Liver (tissue), 9 donors: ENCODE measurements around the gene NDUFS2. TPM values are rescaled to one million over a fixed set of nuclear protein-coding genes. Genes with fewer than 3 reads are reported as not detected.

Experiments used
- DNase-seq: peaks from one replicate; pipeline ENCODE4 v3.0.0-alpha.2; 2017; ENCODE audit warnings: low spot score
- H3K27ac ChIP-seq, 2 donors: one replicate each; pipeline ENCODE4 v1.7.0; 2013; ENCODE audit warnings: inconsistent platforms in 2 of 2, low read length in 2 of 2, control low read depth in 1 of 2, low read depth in 1 of 2, mild to moderate bottlenecking in 1 of 2
- H3K27me3 ChIP-seq, 4 donors: one replicate each; pipeline versions ENCODE4 v1.6.1 to v1.7.0; 2013; ENCODE audit warnings: low read length in 3 of 4, inconsistent platforms in 1 of 4, mild to moderate bottlenecking in 1 of 4, moderate library complexity in 1 of 4; ENCODE audit not compliant: control insufficient read depth in 4 of 4, insufficient read depth in 4 of 4
- H3K36me3 ChIP-seq, 4 donors: one replicate each; pipeline versions ENCODE4 v1.6.1 to v1.7.0; 2013; ENCODE audit warnings: low read length in 3 of 4, mild to moderate bottlenecking in 3 of 4, low read depth in 1 of 4, moderate library complexity in 1 of 4; ENCODE audit not compliant: control insufficient read depth in 4 of 4, insufficient read depth in 3 of 4
- H3K4me1 ChIP-seq, 4 donors: one replicate each; pipeline versions ENCODE4 v1.6.1 to v1.7.0; 2013; ENCODE audit warnings: low read length in 3 of 4, mild to moderate bottlenecking in 3 of 4, moderate library complexity in 1 of 4; ENCODE audit not compliant: control insufficient read depth in 4 of 4, insufficient read depth in 4 of 4
- H3K4me3 ChIP-seq, 3 donors: one replicate each; pipeline versions ENCODE4 v1.6.1 to v1.7.0; 2013; ENCODE audit warnings: low read length in 3 of 3, control low read depth in 1 of 3, low read depth in 1 of 3, mild to moderate bottlenecking in 1 of 3
- H3K9ac ChIP-seq, 2 donors: one replicate each; pipeline ENCODE4 v1.7.0; 2013; ENCODE audit warnings: low read length in 2 of 2, mild to moderate bottlenecking in 2 of 2, moderate library complexity in 2 of 2, control low read depth in 1 of 2, low read depth in 1 of 2
- H3K9me3 ChIP-seq, 4 donors: one replicate each; pipeline versions ENCODE4 v1.6.1 to v1.7.0; 2013; ENCODE audit warnings: low read length in 3 of 4; ENCODE audit not compliant: control insufficient read depth in 4 of 4
- ATF3 ChIP-seq: IDR thresholded peaks from 2 replicates; pipeline ENCODE4 v1.6.1; 2016; ENCODE audit warnings: antibody characterized with exemption
- CTCF ChIP-seq: fragments of 150-350 bp; IDR thresholded peaks from 2 replicates; pipeline ENCODE4 v1.5.1; 2017; ENCODE audit warnings: improper control_type of control experiment, low read depth, low read length; ENCODE audit not compliant: missing input control
- EGR1 ChIP-seq, 2 donors: IDR thresholded peaks; 2 replicates each; pipeline ENCODE4 v1.6.1; 2016 to 2018; ENCODE audit warnings: antibody characterized with exemption in 2 of 2, low read depth in 2 of 2
- FOXA1 ChIP-seq: IDR thresholded peaks from 2 replicates; pipeline ENCODE4 v1.6.1; 2016; ENCODE audit warnings: antibody characterized with exemption
- FOXA2 ChIP-seq: IDR thresholded peaks from 2 replicates; pipeline ENCODE4 v1.6.1; 2016; ENCODE audit warnings: antibody characterized with exemption
- GABPA ChIP-seq, 2 donors: IDR thresholded peaks in 1 of 2; conservative IDR thresholded peaks in 1 of 2; 2 replicates each; pipeline ENCODE4 v1.6.1; 2016; ENCODE audit warnings: antibody characterized with exemption in 2 of 2, mild to moderate bottlenecking in 1 of 2, moderate library complexity in 1 of 2
- HNF4A ChIP-seq, 2 donors: conservative IDR thresholded peaks; 2 replicates each; pipeline ENCODE4 v1.6.1; 2016; ENCODE audit warnings: antibody characterized with exemption in 2 of 2, mild to moderate bottlenecking in 2 of 2
- HNF4G ChIP-seq: IDR thresholded peaks from 2 replicates; pipeline ENCODE4 v1.6.1; 2016; ENCODE audit warnings: antibody characterized with exemption
- JUND ChIP-seq, 2 donors: IDR thresholded peaks; 2 replicates each; pipeline ENCODE4 v1.6.1; 2016; ENCODE audit warnings: antibody characterized with exemption in 2 of 2
- MAX ChIP-seq: IDR thresholded peaks from 2 replicates; pipeline ENCODE4 v1.6.1; 2016; ENCODE audit warnings: antibody characterized with exemption
- NR2F2 ChIP-seq: IDR thresholded peaks from 2 replicates; pipeline ENCODE4 v1.6.1; 2016; ENCODE audit warnings: antibody characterized with exemption
- RAD21 ChIP-seq, 2 donors: IDR thresholded peaks; 2 replicates each; pipeline ENCODE4 v1.6.1; 2016; ENCODE audit warnings: antibody characterized with exemption in 2 of 2, mild to moderate bottlenecking in 2 of 2
- REST ChIP-seq: IDR thresholded peaks from 2 replicates; pipeline ENCODE4 v1.6.1; 2016; ENCODE audit warnings: antibody characterized with exemption, mild to moderate bottlenecking
- RXRA ChIP-seq, 2 donors: IDR thresholded peaks; 2 replicates each; pipeline ENCODE4 v1.6.1; 2017 to 2018; ENCODE audit warnings: antibody characterized with exemption in 2 of 2, mild to moderate bottlenecking in 1 of 2
- SP1 ChIP-seq: IDR thresholded peaks from 2 replicates; pipeline ENCODE4 v1.6.1; 2018; ENCODE audit warnings: antibody characterized with exemption, mild to moderate bottlenecking
- TAF1 ChIP-seq: conservative IDR thresholded peaks from 2 replicates; pipeline ENCODE4 v1.6.1; 2016; ENCODE audit warnings: antibody characterized with exemption, mild to moderate bottlenecking
- YY1 ChIP-seq: IDR thresholded peaks from 2 replicates; pipeline ENCODE4 v1.6.1; 2016; ENCODE audit warnings: antibody characterized with exemption, mild to moderate bottlenecking
- ZBTB33 ChIP-seq: IDR thresholded peaks from 2 replicates; pipeline ENCODE4 v1.6.1; 2016; ENCODE audit warnings: antibody characterized with exemption
- WGBS: extraction: QIAGEN DNeasy Blood & Tissue Kit; methylation state at CpG from one replicate; pipeline ENCODE4 v1.1.7; 2013; 5-methylcytosine and 5-hydroxymethylcytosine counted together
- polyA plus RNA-seq, 2 donors: library from polyadenylated mRNA; stranded (reverse) in 1 of 2; unstranded in 1 of 2; fragments of 200-250 nt in 1 of 2; fragments of >200 nt in 1 of 2; fragmentation: Nextera tagmentation in 1 of 2; extraction: Ambion mirVana in 1 of 2; gene quantifications; one replicate each; pipeline versions ENCODE4 v1.2.1 to v1.2.3, GENCODE V29; 2013 to 2015
- total RNA-seq, 2 donors: library from RNA; depleted of rRNA; stranded (reverse); fragments of >200 nt; gene quantifications; one replicate each; pipeline ENCODE4 v1.2.3, GENCODE V29; 2014
- donor health status: healthy.
- donor health status: healthy.
- donor health status: healthy.
- donor health status: healthy.
- donor health status: healthy.

Gene NDUFS2
- total and polyA plus RNA-seq, 4 donors: 93.3 to 167 (median 120) TPM

DNA sequence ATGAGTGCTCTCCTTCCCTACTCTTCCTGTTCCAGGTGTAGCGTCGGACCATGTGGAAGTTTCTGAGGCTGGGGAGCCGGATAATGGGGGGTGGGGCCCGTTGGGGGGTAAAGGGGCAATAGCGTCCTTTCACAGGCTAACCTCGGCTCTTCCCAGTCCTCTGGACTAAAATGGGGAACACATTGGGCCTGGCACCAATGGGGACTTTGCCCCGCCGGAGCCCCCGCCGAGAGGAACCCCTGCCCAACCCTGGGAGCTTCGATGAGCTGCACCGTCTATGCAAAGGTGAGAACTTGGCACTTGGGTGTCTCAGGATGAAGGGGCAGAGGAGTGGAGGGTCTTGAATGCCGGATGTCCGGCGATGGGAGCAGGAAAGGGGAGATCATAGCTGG is 24.1 kb downstream of the NDUFS2 start:
- no peak for DNase-seq
- no peaks in the 10 kb centered on the region for H3K27me3 ChIP-seq
- H3K36me3 ChIP-seq: peaks cover 4 to 23% (median 18%) of the 10 kb centered on the region in 4 donors
- TF ChIP-seq EGR1 (IDR thresholded peaks at IDR 0.05; ENCODE audit: low read depth in 2 of 2) (no peak), SP1 (no peak), MAX (no peak), RAD21 (IDR thresholded peaks at IDR 0.05) (no peak), TAF1 (no peak), JUND (IDR thresholded peaks at IDR 0.05) (no peak), NR2F2 (no peak), FOXA2 (no peak)
- peaks cover 0 to 51% (median 25%) of the 10 kb centered on the region in 4 donors for H3K4me1 ChIP-seq
- H3K27ac ChIP-seq: peak overlapping the region; percentile 86 to 87
- H3K9me3 ChIP-seq: no peaks in the 10 kb centered on the region
- WGBS: 3% methylated on average over 15 of the region's 15 CpGs
- H3K4me3 ChIP-seq: peak overlapping the region; percentile 59 to 72 (median 64)
- H3K9ac ChIP-seq: peak overlapping the region; percentile 24 to 26

DNA sequence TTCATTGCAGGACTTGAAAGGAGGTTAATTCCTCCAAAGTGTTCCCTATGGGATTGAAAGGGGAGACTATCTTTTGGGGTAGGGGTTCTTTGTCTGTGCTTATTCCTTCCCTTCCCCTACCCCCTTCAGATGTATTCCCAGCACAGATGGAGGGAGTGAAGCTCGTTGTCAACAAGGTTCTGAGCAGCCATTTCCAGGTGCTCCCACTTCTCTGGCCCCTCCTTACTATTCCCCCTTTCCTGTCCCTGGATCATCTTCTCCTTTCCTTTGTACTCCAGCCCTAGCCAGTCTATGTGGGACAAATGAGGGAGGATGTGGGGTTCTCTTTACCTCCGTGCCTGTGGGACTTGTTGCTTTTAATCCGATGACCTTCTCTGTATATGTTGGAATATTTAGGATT is 24.6 kb downstream of the NDUFS2 start:
- Histone ChIP-seq H3K9me3 (no peaks in the 10 kb centered on the region), H3K36me3 (peaks cover 4 to 23% (median 18%) of the 10 kb centered on the region in 4 donors), H3K27me3 (no peaks in the 10 kb centered on the region), H3K9ac (peak overlapping the region; percentile 24 to 38), H3K4me1 (peaks cover 0 to 51% (median 25%) of the 10 kb centered on the region in 4 donors), H3K27ac (peak overlapping the region; percentile 86 to 87), H3K4me3 (peak overlapping the region; percentile 20 to 72 (median 59))
- DNase-seq: no peak
- TF ChIP-seq RXRA (IDR thresholded peaks at IDR 0.05) (no peak), HNF4G (no peak), JUND (IDR thresholded peaks at IDR 0.05) (no peak), CTCF (no peak), FOXA2 (no peak), GABPA (IDR thresholded peaks at IDR 0.05 in 1 of 2, conservative IDR thresholded peaks at IDR 0.05 in 1 of 2) (no peak), MAX (no peak), YY1 (no peak), EGR1 (IDR thresholded peaks at IDR 0.05; ENCODE audit: low read depth in 2 of 2) (no peak), SP1 (no peak), ATF3 (no peak), ZBTB33 (no peak), TAF1 (no peak), FOXA1 (no peak), NR2F2 (no peak), REST (no peak), RAD21 (IDR thresholded peaks at IDR 0.05) (no peak), HNF4A (conservative IDR thresholded peaks at IDR 0.05) (no peak)
- 32% methylated on average over 3 of the region's 3 CpGs for WGBS
